Activated CD4-positive, alpha-beta T cell treated with anti-CD3 and anti-CD28 coated beads, Interleukin-2, amount 10 ng/mL, durations not matched to agents 24 days and 14 days (primary cell): ENCODE results near the gene UBFD1. TPM values are rescaled to one million over a fixed set of nuclear protein-coding genes. Genes with fewer than 3 reads are reported as not detected.
"Not testable (repeated sequence)": the region's sequence is repeated elsewhere in the genome, so short reads cannot be mapped to it uniquely, and the experiment has no call there.

Experiments
- DNase-seq: peaks from one replicate; pipeline ENCODE4 v3.0.0; 2022
- H3K27ac Mint-ChIP-seq: one replicate; pipeline ENCODE4 v1.8.0; 2022; ENCODE audit warnings: mild to moderate bottlenecking, mixed read lengths
- H3K27me3 Mint-ChIP-seq: one replicate; pipeline ENCODE4 v1.8.0; 2022; ENCODE audit warnings: mixed read lengths
- H3K36me3 Mint-ChIP-seq: one replicate; pipeline ENCODE4 v1.8.0; 2022; ENCODE audit warnings: low read depth, mild to moderate bottlenecking, mixed read lengths
- H3K4me1 Mint-ChIP-seq: one replicate; pipeline ENCODE4 v1.8.0; 2021; ENCODE audit warnings: mixed read lengths
- H3K4me3 Mint-ChIP-seq: one replicate; pipeline ENCODE4 v1.8.0; 2022; ENCODE audit warnings: mild to moderate bottlenecking, moderate library complexity, mixed read lengths
- H3K9me3 Mint-ChIP-seq: one replicate; pipeline ENCODE4 v1.8.0; 2021; ENCODE audit warnings: mixed read lengths
- intact Hi-C: fragments of 100-400 bp; cut with micrococcal nuclease; formaldehyde crosslinking; loops from one replicate; pipeline ENCODE4 v1.15.1; 2023
- total RNA-seq: library from RNA; stranded (reverse); gene quantifications from 2 replicates; pipeline ENCODE4 v1.2.3, GENCODE V29; 2022

Gene UBFD1
- total RNA-seq, 1 donor from 2014 or later = 70.6 TPM

DNA sequence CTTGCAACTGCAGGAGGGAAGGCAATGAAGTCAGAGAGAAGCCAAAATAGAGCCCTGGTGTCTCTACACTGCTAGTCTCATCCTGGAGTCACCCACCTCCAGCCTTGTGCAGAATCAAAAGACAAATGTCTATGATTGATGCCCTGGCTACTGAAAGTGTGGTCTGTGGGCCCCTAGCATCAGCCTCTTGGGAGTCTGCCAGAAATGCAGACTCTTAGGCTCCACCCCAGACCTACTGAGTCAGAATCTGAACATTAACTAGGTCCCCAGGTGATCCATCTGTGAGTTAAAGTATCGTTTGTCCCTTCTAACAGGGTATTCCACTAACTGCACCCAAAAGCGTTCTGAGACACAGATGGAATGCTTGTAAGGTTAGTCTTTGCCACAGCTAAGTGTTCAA, 21.6 kb upstream of the UBFD1 start:
- Mint-ChIP-seq H3K27ac (no peak overlapping the region), H3K36me3 (peaks cover 25% of the 10 kb centered on the region), H3K27me3 (no peaks in the 10 kb centered on the region), H3K4me1 (no peaks in the 10 kb centered on the region), H3K9me3 (no peaks in the 10 kb centered on the region), H3K4me3 (no peak overlapping the region)
- intact Hi-C loops = no loop called here
- no peak for DNase-seq

DNA sequence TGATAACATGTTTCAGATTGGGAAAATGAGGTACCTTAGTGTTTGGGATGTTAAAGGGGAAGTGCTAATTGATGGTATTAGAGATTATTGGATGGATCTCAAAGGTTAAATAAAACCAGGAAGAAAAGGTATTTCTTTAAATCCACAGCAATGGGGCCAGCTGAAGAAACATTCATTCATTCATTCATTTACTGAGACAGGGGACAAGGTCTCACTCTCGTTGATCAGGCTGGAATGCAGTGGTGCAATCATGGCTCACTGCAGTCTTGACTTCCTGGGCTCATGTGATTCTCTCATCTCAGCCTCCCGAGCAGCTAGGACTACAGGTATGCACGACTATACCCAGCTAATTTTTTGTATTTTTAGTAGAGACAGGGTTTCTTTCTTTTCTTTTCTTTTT, 20.1 kb upstream of the UBFD1 start:
- DNase-seq = no peak
- H3K4me3 Mint-ChIP-seq = no peak overlapping the region
- intact Hi-C loops = no loop called here
- H3K36me3 Mint-ChIP-seq = peaks cover 25% of the 10 kb centered on the region
- no peaks in the 10 kb centered on the region for H3K27me3 Mint-ChIP-seq
- no peaks in the 10 kb centered on the region for H3K4me1 Mint-ChIP-seq
- no peak overlapping the region for H3K27ac Mint-ChIP-seq
- no peaks in the 10 kb centered on the region for H3K9me3 Mint-ChIP-seq

- Mint-ChIP-seq H3K9me3 (no peaks in the 10 kb centered on the region), H3K27ac (peak overlapping the region; percentile 37), H3K4me3 (no peak overlapping the region), H3K36me3 (peaks cover 29% of the 10 kb centered on the region), H3K27me3 (no peaks in the 10 kb centered on the region), H3K4me1 (no peaks in the 10 kb centered on the region)
- no peak for DNase-seq
- intact Hi-C loops = no loop called here
Observed at GRCh38 chr16:23538919-23539278, 18.6 kb upstream of the UBFD1 start.

DNA sequence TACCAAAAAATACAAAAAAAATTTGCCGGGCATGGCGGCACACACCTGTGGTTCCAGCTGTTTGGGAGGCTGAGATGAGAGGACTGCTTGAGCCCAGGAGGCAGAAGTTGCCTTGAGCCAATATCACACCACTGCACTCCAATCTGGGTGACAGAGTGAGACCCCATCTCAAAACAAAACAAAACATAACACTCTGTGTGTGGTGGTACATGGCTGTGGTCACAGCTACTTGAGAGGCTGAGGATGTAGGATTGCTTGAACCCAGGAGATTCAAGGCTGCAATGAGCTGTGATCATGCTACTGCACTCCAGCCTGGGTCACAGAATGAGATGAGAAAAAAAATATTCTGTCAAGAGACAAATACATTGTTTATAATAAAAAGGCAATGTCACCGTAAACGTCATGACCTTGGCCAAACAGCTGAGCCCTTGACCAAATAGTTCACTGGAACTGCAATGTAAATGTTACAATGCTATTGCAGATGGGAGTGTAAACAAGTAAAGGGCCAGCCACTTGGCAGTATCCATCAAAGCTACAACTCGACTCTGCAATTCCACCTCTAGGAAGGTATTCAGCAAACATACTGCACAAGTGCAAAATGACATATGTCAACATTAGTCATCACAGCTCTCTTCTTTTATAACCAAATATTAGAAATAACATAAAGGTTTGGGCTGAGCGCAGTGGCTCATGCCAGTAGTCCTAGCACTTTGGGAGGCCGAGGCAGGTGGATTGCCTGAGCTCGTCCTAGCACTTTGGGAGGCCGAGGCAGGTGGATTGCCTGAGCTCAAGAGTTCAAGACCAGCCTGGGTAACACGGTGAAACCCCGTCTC, 17.3 kb upstream of the UBFD1 start:
- no peak for DNase-seq
- Mint-ChIP-seq H3K36me3 (peaks cover 28% of the 10 kb centered on the region), H3K4me3 (no peak overlapping the region), H3K9me3 (no peaks in the 10 kb centered on the region), H3K4me1 (no peaks in the 10 kb centered on the region), H3K27me3 (no peaks in the 10 kb centered on the region), H3K27ac (no peak overlapping the region)
- intact Hi-C loops = no loop called here

- H3K27me3 Mint-ChIP-seq, H3K4me1 Mint-ChIP-seq, H3K9me3 Mint-ChIP-seq, H3K4me3 Mint-ChIP-seq, H3K27ac Mint-ChIP-seq, intact Hi-C loops, DNase-seq: not testable (repeated sequence)
- peaks cover 28% of the 10 kb centered on the region for H3K36me3 Mint-ChIP-seq
Observed at GRCh38 chr16:23540817-23541178, 16.7 kb upstream of the UBFD1 start.

- no peak for DNase-seq
- H3K4me1 Mint-ChIP-seq = no peaks in the 10 kb centered on the region
- H3K36me3 Mint-ChIP-seq = peaks cover 41% of the 10 kb centered on the region
- intact Hi-C loops = no loop called here
- no peaks in the 10 kb centered on the region for H3K27me3 Mint-ChIP-seq
- H3K4me3 Mint-ChIP-seq = no peak overlapping the region
- H3K27ac Mint-ChIP-seq = no peak overlapping the region
- no peaks in the 10 kb centered on the region for H3K9me3 Mint-ChIP-seq
Observed at GRCh38 chr16:23544436-23544835, 13.1 kb upstream of the UBFD1 start.

DNA sequence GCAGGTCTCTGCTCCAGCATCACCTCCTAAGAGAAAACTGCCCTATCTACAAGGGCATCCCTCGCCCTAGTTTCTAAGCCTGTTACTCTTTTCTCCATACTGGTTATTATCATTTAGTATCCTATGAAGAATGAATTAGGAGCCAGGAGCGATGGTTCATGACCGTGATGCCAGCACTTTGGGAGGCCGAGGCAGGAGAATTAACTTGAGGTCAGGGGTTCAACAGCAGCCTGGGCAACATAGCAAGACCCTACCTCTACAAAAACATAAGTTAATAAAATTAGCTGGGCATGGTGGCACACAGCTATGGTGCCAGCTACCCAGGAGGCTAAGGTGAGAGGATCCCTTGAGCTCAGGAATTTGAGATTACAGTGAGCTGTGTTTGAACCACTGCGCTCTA, 7.6 kb upstream of the UBFD1 start:
- H3K9me3 Mint-ChIP-seq = no peaks in the 10 kb centered on the region
- H3K27ac Mint-ChIP-seq = no peak overlapping the region
- H3K4me1 Mint-ChIP-seq = peaks cover 1% of the 10 kb centered on the region
- DNase-seq = no peak
- H3K4me3 Mint-ChIP-seq = no peak overlapping the region
- no peaks in the 10 kb centered on the region for H3K27me3 Mint-ChIP-seq
- intact Hi-C loops = no loop called here
- peaks cover 42% of the 10 kb centered on the region for H3K36me3 Mint-ChIP-seq

GRCh38 chr16:23552161-23552560, 5.4 kb upstream of the UBFD1 start:
- H3K27me3 Mint-ChIP-seq = no peaks in the 10 kb centered on the region
- no peak for DNase-seq
- intact Hi-C loops = no loop called here
- no peak overlapping the region for H3K27ac Mint-ChIP-seq
- H3K4me1 Mint-ChIP-seq = peaks cover 12% of the 10 kb centered on the region
- peaks cover 35% of the 10 kb centered on the region for H3K36me3 Mint-ChIP-seq
- H3K4me3 Mint-ChIP-seq = no peak overlapping the region
- no peaks in the 10 kb centered on the region for H3K9me3 Mint-ChIP-seq

DNA sequence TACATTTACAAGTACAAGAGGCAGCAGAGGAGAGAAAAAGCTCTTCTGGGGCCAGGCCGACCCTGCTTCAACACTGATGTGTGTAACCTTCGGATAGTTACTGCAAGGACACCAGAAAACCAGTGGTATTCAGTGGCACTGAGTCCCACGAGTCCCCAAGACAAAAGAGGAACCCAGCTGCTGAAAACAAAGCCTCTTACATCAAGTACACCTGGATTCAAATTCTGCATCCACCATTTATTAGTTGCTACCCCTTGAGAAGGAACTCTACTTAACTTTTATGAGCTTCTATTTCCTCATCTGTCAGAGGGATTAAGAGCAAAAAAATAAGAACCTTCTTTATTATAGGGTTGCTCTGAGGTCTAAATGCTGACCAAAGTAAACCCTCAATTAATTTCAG, 3.0 kb upstream of the UBFD1 start:
- intact Hi-C loops = no loop called here
- H3K4me3 Mint-ChIP-seq = no peak overlapping the region
- peaks cover 31% of the 10 kb centered on the region for H3K36me3 Mint-ChIP-seq
- peak overlapping the region; percentile 34 for H3K27ac Mint-ChIP-seq
- H3K27me3 Mint-ChIP-seq = no peaks in the 10 kb centered on the region
- H3K9me3 Mint-ChIP-seq = no peaks in the 10 kb centered on the region
- DNase-seq = no peak
- H3K4me1 Mint-ChIP-seq = peaks cover 24% of the 10 kb centered on the region

- intact Hi-C loops = loop anchor here (1.0 to 5.0 kb wide), 8 partner anchors 38 to 984 kb away; partner anchors contain the start of genes DCTN5, GGA2, NDUFAB1 and PALB2
- no peak for DNase-seq
- peaks cover 38% of the 10 kb centered on the region for H3K36me3 Mint-ChIP-seq
- no peaks in the 10 kb centered on the region for H3K27me3 Mint-ChIP-seq
- H3K4me3 Mint-ChIP-seq = peak overlapping the region; percentile 98
- H3K27ac Mint-ChIP-seq = peak overlapping the region; percentile 96
- no peaks in the 10 kb centered on the region for H3K9me3 Mint-ChIP-seq
- peaks cover 34% of the 10 kb centered on the region for H3K4me1 Mint-ChIP-seq
Observed at GRCh38 chr16:23557779-23558702, 514 bp downstream of the UBFD1 start.

GRCh38 chr16:23561586-23561985, 4.1 kb downstream of the UBFD1 start:
- peaks cover 59% of the 10 kb centered on the region for H3K36me3 Mint-ChIP-seq
- H3K4me1 Mint-ChIP-seq = peaks cover 28% of the 10 kb centered on the region
- no peak overlapping the region for H3K27ac Mint-ChIP-seq
- no peaks in the 10 kb centered on the region for H3K27me3 Mint-ChIP-seq
- H3K4me3 Mint-ChIP-seq = no peak overlapping the region
- no peaks in the 10 kb centered on the region for H3K9me3 Mint-ChIP-seq
- intact Hi-C loops = no loop called here
- no peak for DNase-seq

- H3K36me3 Mint-ChIP-seq = peaks cover 65% of the 10 kb centered on the region
Observed at GRCh38 chr16:23562505-23562904, 5.0 kb downstream of the UBFD1 start.

GRCh38 chr16:23563186-23563585, 5.7 kb downstream of the UBFD1 start:
- H3K27me3 Mint-ChIP-seq = no peaks in the 10 kb centered on the region
- H3K4me1 Mint-ChIP-seq = peaks cover 20% of the 10 kb centered on the region
- peaks cover 67% of the 10 kb centered on the region for H3K36me3 Mint-ChIP-seq
- no peak overlapping the region for H3K27ac Mint-ChIP-seq
- DNase-seq = no peak
- intact Hi-C loops = no loop called here
- no peaks in the 10 kb centered on the region for H3K9me3 Mint-ChIP-seq
- no peak overlapping the region for H3K4me3 Mint-ChIP-seq

More at GRCh38 chr16:23562505-23562904, 5.0 kb downstream of the UBFD1 start:
- no peaks in the 10 kb centered on the region for H3K9me3 Mint-ChIP-seq
- DNase-seq = no peak
- H3K4me1 Mint-ChIP-seq = peaks cover 20% of the 10 kb centered on the region
- no peaks in the 10 kb centered on the region for H3K27me3 Mint-ChIP-seq
- intact Hi-C loops = no loop called here
- H3K27ac Mint-ChIP-seq = no peak overlapping the region
- H3K4me3 Mint-ChIP-seq = no peak overlapping the region
